GF-D8 (cell line): ENCODE results near the gene CORO2B.

Source experiments
- DNase-seq: peaks from one replicate; lab custom pipeline; 2025; lab: John Stamatoyannopoulos, UW

Gene CORO2B

GRCh38 chr15:68774521-68775235, 195.9 kb downstream of the CORO2B start:
- DNase-seq: no peak

GRCh38 chr15:68775236-68775577, 196.4 kb downstream of the CORO2B start:
- DNase-seq: no peak

- no peak for DNase-seq
Observed at GRCh38 chr15:68775671-68776476, 197.1 kb downstream of the CORO2B start.

GRCh38 chr15:68776477-68777270, 197.9 kb downstream of the CORO2B start:
- DNase-seq: no peak
